ENCODE results near the gene DGKI. TPM values are rescaled to one million over a fixed set of nuclear protein-coding genes. Genes with fewer than 3 reads are reported as not detected.

The DGKI gene
- total and polyA plus RNA-seq, 2 donors (not counting 1 experiment from before 2014, with no cell fraction given), result not detected

DNA sequence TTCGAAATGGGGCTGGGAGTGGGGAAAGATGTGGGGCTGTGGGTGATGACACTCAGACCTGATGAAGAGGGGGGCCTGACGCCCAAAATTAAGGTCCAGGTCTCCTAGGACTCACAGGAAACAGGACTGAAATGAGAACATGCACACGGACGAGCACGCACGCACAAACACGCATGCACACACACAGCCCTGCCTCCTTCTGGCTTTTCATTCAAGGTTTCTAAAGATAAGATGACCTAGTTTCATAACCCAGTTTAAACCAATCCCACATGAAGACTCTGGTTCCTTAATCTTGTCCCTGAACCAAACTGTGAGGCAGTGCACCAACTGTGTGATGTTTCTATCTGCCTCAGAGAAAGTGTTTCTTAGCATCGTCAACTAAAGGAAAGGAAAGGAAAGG is 162.0 kb downstream of the DGKI start:
- DNase-seq (no peak), ATAC-seq (ENCODE audit: low read depth) (no peak)
- CTCF ChIA-PET, result no interaction called here
- intact Hi-C loops (cut with micrococcal nuclease), result no loop called here
- H3K4me2 ChIP-seq (replicated peaks; ENCODE audit: low read depth, low read length, poor library complexity, severe bottlenecking), result no peak overlapping the region
- peaks cover 0 to 4% (median 0%) of the 10 kb centered on the region in 4 experiments for H3K27me3 ChIP-seq (replicated peaks in 1 of 4; ENCODE audit: control extremely low read depth in 1 of 4, control insufficient read depth in 3 of 4, insufficient read depth in 4 of 4, low read length in 3 of 4)
- H3K4me1 ChIP-seq (ENCODE audit: control insufficient read depth in 2 of 2, insufficient read depth in 2 of 2, low read length in 2 of 2), result no peaks in the 10 kb centered on the region
- H3K9me3 ChIP-seq (ENCODE audit: control extremely low read depth in 1 of 3, control insufficient read depth in 2 of 3, insufficient read depth in 1 of 3, low read length in 2 of 3), result no peaks in the 10 kb centered on the region
- Mint-ChIP-seq H3K9me3 (ENCODE audit: insufficient read depth) (no peaks in the 10 kb centered on the region), H3K4me3 (no peak overlapping the region), H3K27me3 (peaks cover 13% of the 10 kb centered on the region), H3K27ac (no peak overlapping the region), H3K4me1 (no peaks in the 10 kb centered on the region)
- H3K36me3 ChIP-seq (replicated peaks in 1 of 2; ENCODE audit: control extremely low read depth in 1 of 2, control insufficient read depth in 1 of 2, extremely low read depth in 1 of 2, insufficient read depth in 2 of 2, low read length in 1 of 2), result no peaks in the 10 kb centered on the region
- no peak overlapping the region for H2AFZ ChIP-seq (ENCODE audit: insufficient read depth, low read depth, low read length, poor library complexity, severe bottlenecking)
- H3K27ac ChIP-seq (ENCODE audit: low read length in 2 of 2), result no peak overlapping the region
- no peaks in the 10 kb centered on the region for H3K79me2 ChIP-seq (ENCODE audit: control insufficient read depth, insufficient read depth, low read length)
- no peak overlapping the region for H3K4me3 ChIP-seq (ENCODE audit: control extremely low read depth in 1 of 5, extremely low read depth in 1 of 5, insufficient read depth in 1 of 5, low read depth in 2 of 5, low read length in 4 of 5)
- no peak overlapping the region for H3K9ac ChIP-seq (ENCODE audit: low read length)
- no peak for TF ChIP-seq EZH2 (IDR thresholded peaks at IDR 0.05; ENCODE audit: borderline replicate concordance, insufficient read depth, low read depth, low read length, poor library complexity, severe bottlenecking)
- TF ChIP-seq, protein P1, sequence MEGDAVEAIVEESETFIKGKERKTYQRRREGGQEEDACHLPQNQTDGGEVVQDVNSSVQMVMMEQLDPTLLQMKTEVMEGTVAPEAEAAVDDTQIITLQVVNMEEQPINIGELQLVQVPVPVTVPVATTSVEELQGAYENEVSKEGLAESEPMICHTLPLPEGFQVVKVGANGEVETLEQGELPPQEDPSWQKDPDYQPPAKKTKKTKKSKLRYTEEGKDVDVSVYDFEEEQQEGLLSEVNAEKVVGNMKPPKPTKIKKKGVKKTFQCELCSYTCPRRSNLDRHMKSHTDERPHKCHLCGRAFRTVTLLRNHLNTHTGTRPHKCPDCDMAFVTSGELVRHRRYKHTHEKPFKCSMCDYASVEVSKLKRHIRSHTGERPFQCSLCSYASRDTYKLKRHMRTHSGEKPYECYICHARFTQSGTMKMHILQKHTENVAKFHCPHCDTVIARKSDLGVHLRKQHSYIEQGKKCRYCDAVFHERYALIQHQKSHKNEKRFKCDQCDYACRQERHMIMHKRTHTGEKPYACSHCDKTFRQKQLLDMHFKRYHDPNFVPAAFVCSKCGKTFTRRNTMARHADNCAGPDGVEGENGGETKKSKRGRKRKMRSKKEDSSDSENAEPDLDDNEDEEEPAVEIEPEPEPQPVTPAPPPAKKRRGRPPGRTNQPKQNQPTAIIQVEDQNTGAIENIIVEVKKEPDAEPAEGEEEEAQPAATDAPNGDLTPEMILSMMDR (IDR thresholded peaks at IDR 0.05), result no peak
- WGBS (ENCODE audit: insufficient coverage), result 86% methylated on average over 8 of the region's 8 CpGs
- no peaks in the 10 kb centered on the region for H4K20me1 ChIP-seq (ENCODE audit: control insufficient read depth, insufficient read depth, low read length, poor library complexity, severe bottlenecking)
- POLR2A ChIA-PET, result no interaction called here

DNA sequence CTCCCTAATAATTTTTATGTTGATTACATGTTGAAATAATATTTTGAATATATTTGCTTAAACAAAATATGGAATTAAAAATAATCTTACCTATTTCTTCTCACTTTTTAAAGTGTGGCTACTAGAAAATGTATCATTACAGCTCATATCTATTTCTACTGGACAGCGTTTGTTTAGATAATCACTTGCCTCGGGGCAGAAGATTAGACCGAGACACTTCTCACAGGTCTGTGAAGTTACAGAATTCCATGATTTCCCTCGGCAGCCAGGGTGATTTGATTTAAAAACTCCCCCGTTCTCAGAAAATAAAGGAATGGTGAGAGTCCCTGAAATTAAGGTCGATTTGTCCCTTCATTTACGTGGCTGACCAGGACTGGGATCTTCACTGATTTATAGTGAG is 162.5 kb downstream of the DGKI start:
- DNase-seq, result no peak
- H3K4me3 Mint-ChIP-seq, result no peak overlapping the region
- TF ChIP-seq EZH2 (IDR thresholded peaks at IDR 0.05; ENCODE audit: borderline replicate concordance, insufficient read depth, low read depth, low read length, poor library complexity, severe bottlenecking), result no peak
- TF ChIP-seq, protein P1 (IDR thresholded peaks at IDR 0.05), result no peak
- H3K4me3 ChIP-seq (ENCODE audit: control extremely low read depth in 1 of 5, extremely low read depth in 1 of 5, insufficient read depth in 1 of 5, low read depth in 2 of 5, low read length in 4 of 5), result no peak overlapping the region
- H4K20me1 ChIP-seq (ENCODE audit: control insufficient read depth, insufficient read depth, low read length, poor library complexity, severe bottlenecking), result no peaks in the 10 kb centered on the region
- no peaks in the 10 kb centered on the region for H3K36me3 ChIP-seq (replicated peaks in 1 of 2; ENCODE audit: control extremely low read depth in 1 of 2, control insufficient read depth in 1 of 2, extremely low read depth in 1 of 2, insufficient read depth in 2 of 2, low read length in 1 of 2)
- no peaks in the 10 kb centered on the region for H3K4me1 ChIP-seq (ENCODE audit: control insufficient read depth in 2 of 2, insufficient read depth in 2 of 2, low read length in 2 of 2)
- no peaks in the 10 kb centered on the region for H3K9me3 Mint-ChIP-seq (ENCODE audit: insufficient read depth)
- H3K27me3 Mint-ChIP-seq, result peaks cover 10% of the 10 kb centered on the region
- CTCF ChIA-PET, result no interaction called here
- no peaks in the 10 kb centered on the region for H3K79me2 ChIP-seq (ENCODE audit: control insufficient read depth, insufficient read depth, low read length)
- POLR2A ChIA-PET, result no interaction called here
- no peak overlapping the region for H2AFZ ChIP-seq (ENCODE audit: insufficient read depth, low read depth, low read length, poor library complexity, severe bottlenecking)
- H3K27me3 ChIP-seq (replicated peaks in 1 of 4; ENCODE audit: control extremely low read depth in 1 of 4, control insufficient read depth in 3 of 4, insufficient read depth in 4 of 4, low read length in 3 of 4), result peaks cover 0 to 4% (median 0%) of the 10 kb centered on the region in 4 experiments
- H3K4me2 ChIP-seq (replicated peaks; ENCODE audit: low read depth, low read length, poor library complexity, severe bottlenecking), result no peak overlapping the region
- no peaks in the 10 kb centered on the region for H3K4me1 Mint-ChIP-seq
- H3K27ac ChIP-seq (ENCODE audit: low read length in 2 of 2), result no peak overlapping the region
- WGBS (ENCODE audit: insufficient coverage), result 93% methylated on average over 5 of the region's 7 CpGs
- no peak overlapping the region for H3K27ac Mint-ChIP-seq
- H3K9me3 ChIP-seq (ENCODE audit: control extremely low read depth in 1 of 3, control insufficient read depth in 2 of 3, insufficient read depth in 1 of 3, low read length in 2 of 3), result no peaks in the 10 kb centered on the region
- intact Hi-C loops (cut with micrococcal nuclease), result no loop called here
- no peak overlapping the region for H3K9ac ChIP-seq (ENCODE audit: low read length)
- no peak for ATAC-seq (ENCODE audit: low read depth)

All from B cell (primary cell).